HG02938 (cell line): ENCODE results near the gene HSD11B1L.
"Not testable (repeated sequence)": the region's sequence is repeated elsewhere in the genome, so short reads cannot be mapped to it uniquely, and the experiment has no call there.

Experiments
- ATAC-seq: cut with Tn5 transposase; IDR thresholded peaks from one replicate; pipeline ENCODE4 v1.9.1; 2021; ENCODE audit warnings: mild to moderate bottlenecking, moderate library complexity; ENCODE audit not compliant: unreplicated experiment

The HSD11B1L gene

DNA sequence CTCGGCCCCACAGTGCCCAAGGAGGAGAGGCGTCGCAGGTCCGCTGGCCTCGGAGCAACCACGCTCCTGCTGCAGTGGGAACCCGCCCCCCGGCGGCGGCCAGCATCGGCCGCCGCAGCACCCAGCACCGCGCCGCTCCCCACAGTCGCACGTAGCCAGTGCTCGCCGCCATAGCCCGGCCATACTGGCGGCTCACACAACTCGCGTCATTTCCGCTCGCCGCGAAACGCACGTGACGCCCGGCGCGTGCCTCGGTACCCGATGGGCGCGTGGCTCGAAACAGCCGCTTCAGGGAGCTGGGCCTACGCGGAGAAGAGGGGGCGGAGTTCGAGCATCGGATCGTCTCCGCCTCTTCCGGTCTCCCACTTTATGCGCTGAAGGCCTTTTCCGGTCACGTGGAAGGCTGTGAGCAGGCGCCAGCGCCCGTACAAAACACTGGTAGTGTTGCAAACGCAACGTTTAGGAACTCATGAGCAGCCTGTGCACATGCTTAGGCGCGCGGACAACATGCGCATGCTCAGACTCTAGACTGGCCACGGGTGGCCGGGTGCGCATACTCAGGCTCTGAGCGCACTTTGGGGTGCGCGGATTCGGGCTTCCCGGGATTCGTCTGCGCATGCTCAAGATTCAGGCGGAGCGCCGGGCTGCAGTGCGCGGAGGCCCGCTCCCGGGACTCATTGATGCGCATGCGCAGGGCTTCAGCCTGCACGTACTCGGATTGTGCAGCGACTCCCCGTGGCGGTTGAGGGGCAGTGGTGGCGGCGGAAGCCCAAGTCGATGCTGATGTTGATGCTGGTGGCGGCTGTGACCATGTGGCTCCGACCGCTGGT, 39.3 kb downstream of the HSD11B1L start, which contains the start of the genes CATSPERD and LONP1:
TSS of gene CATSPERD (plus strand) at position 677 of the 830 bp plus-strand sequence. CDS start at position 778, 101 bp downstream.
TSS of gene LONP1 (minus strand) at position 186 of the 830 bp plus-strand sequence. CDS start at position 172, 14 bp downstream.
- ATAC-seq, result peak; percentile 88

DNA sequence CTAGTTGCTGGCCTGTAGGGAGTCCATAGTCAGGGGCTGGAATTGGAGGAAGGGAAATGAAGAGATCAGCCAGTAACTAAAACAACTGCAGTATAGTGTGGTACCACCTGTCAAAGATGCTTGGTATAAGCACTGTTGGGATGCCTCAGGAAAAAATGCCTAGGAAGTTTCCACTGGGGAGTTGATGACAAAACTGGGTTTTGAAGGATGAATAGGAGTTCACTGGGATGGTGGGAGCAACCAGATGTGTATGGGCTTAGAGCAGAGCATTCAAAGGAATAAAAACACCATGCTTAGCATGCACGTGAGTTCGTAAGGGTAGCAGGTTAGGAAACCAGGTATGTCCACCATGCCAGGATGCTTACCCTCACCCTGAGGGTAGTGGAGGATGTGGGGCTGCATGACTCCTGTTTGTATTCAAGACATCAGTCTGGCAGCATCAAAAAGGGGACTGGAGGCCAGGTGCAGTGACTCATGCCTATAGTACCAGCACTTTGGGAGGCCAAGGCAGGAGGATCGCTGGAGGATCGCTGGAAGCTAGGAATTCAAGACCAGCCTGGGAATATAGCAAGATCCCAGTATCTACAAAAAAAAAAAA, 46.7 kb downstream of the HSD11B1L start:
- no peak for ATAC-seq

DNA sequence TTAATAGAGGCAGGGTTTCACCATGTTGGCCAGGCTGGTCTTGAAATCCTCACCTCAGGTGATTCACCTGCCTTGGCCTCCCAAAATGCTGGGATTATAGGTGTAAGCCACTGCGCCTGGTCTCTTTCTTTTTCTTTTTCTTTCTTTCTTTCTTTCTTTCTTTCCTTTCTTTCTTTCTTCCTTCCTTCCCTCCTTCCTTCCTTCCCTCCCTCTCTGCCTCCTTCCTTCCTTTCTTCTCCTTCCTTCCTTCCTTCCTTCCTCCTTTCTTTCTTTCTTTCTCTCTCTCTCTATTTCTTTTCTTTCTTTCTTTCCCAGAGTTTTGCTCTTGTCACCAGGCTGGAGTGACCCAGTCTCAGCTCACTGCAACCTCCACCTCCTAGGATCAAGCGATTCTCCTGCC, 52.3 kb downstream of the HSD11B1L start:
- ATAC-seq, result not testable (repeated sequence)
